ENCODE data around the gene DHRS2.

Gene DHRS2

DNA sequence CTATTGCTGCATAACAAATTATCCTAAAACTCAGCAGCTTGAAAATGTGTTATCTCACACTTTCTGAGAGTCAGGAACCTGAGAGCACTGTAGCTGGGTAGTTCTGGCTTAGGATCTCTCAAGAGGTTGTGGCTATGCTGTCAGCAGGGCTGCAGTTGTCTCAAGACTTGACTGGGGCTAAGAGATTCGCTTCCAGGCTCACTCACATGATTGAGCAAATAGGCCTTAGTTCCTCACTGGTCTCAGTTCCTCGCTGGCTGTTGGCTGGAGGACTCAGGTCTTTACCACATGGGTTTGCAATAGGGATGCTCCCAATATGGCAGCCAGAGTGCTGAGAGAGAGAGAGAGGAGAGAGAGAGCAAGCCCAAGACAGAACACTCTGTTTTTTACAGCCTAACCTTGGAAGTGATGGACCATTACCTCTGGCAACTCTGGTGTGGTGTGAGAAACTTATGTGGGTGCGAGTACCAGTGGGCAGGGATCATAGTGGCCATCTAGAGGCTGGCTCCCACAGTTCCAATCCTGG is 15.9 kb upstream of the DHRS2 start:
- H3F3A ChIP-seq (ENCODE audit: insufficient read depth, low read length): no peaks in the 10 kb centered on the region
- no peaks in the 10 kb centered on the region for H3K36me3 ChIP-seq (ENCODE audit: insufficient read depth, low read length)
- no peak overlapping the region for H2AFZ ChIP-seq (ENCODE audit: low read length)
- H3K4me2 ChIP-seq (ENCODE audit: low read length): no peak overlapping the region
- no peak overlapping the region for H3K9ac ChIP-seq (ENCODE audit: low read length)
- H3K4me1 ChIP-seq (ENCODE audit: insufficient read depth, low read length, severe bottlenecking): no peaks in the 10 kb centered on the region
- H3K27ac ChIP-seq (ENCODE audit: low read depth, low read length, poor library complexity, severe bottlenecking): no peak overlapping the region
- no peaks in the 10 kb centered on the region for H3K79me2 ChIP-seq (ENCODE audit: insufficient read depth, low read length)
- H3K4me3 ChIP-seq (ENCODE audit: low read depth, low read length, poor library complexity, severe bottlenecking): no peak overlapping the region
- H3K9me2 ChIP-seq (ENCODE audit: low read depth, low read length): no peaks in the 10 kb centered on the region
- TF ChIP-seq, protein P1, sequence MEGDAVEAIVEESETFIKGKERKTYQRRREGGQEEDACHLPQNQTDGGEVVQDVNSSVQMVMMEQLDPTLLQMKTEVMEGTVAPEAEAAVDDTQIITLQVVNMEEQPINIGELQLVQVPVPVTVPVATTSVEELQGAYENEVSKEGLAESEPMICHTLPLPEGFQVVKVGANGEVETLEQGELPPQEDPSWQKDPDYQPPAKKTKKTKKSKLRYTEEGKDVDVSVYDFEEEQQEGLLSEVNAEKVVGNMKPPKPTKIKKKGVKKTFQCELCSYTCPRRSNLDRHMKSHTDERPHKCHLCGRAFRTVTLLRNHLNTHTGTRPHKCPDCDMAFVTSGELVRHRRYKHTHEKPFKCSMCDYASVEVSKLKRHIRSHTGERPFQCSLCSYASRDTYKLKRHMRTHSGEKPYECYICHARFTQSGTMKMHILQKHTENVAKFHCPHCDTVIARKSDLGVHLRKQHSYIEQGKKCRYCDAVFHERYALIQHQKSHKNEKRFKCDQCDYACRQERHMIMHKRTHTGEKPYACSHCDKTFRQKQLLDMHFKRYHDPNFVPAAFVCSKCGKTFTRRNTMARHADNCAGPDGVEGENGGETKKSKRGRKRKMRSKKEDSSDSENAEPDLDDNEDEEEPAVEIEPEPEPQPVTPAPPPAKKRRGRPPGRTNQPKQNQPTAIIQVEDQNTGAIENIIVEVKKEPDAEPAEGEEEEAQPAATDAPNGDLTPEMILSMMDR (IDR thresholded peaks at IDR 0.05; ENCODE audit: low read length): no peak
- no peak for TF ChIP-seq EZH2 (IDR thresholded peaks at IDR 0.05; ENCODE audit: borderline replicate concordance, low read length)
- H3K9me3 ChIP-seq (ENCODE audit: low read length): peaks cover 9% of the 10 kb centered on the region
- H3K27me3 ChIP-seq (ENCODE audit: insufficient read depth, low read length): no peaks in the 10 kb centered on the region
- H4K20me1 ChIP-seq (ENCODE audit: insufficient read depth, low read length): no peaks in the 10 kb centered on the region

DNA sequence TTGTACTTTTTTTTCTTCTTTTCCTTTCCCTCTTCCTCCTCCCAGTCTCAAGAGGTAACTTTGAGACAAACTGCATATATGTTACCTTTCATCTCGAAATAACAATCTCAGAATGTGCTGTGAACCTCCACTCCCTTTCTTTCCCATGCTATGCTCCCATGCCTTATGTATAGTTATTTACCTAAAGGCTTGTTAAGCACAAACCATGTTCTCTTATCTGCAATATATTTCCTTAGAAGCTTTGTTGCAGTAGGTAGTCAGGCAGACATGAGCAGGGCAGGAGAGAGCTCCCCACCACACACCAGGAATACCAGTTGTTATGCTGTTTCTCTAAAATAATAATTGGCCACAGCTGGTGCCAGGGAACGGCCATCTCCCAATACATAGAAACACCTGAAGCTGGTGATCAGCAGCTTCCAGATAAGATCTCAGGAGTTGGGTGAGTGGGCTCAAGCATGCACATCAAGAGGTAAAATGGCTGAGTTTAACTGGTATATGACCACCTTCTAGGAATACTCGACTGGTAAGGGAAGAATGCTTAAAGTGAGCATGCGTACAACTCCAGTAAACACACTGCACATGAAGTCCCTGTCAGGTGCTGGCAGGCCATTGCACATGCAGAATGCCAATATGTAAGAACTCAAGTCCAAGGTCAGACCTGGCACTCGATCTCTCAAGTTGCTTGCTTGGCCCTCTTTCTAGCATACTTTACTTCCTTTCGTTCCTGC is 14.8 kb upstream of the DHRS2 start:
- no peak for TF ChIP-seq EZH2 (IDR thresholded peaks at IDR 0.05; ENCODE audit: borderline replicate concordance, low read length)
- TF ChIP-seq, protein P1 (IDR thresholded peaks at IDR 0.05; ENCODE audit: low read length): no peak
- Histone ChIP-seq H3K4me2 (ENCODE audit: low read length) (no peak overlapping the region), H3K9ac (ENCODE audit: low read length) (no peak overlapping the region), H3K9me3 (ENCODE audit: low read length) (peaks cover 13% of the 10 kb centered on the region), H3F3A (ENCODE audit: insufficient read depth, low read length) (no peaks in the 10 kb centered on the region), H3K9me2 (ENCODE audit: low read depth, low read length) (no peaks in the 10 kb centered on the region), H3K4me3 (ENCODE audit: low read depth, low read length, poor library complexity, severe bottlenecking) (no peak overlapping the region), H3K36me3 (ENCODE audit: insufficient read depth, low read length) (no peaks in the 10 kb centered on the region), H3K27ac (ENCODE audit: low read depth, low read length, poor library complexity, severe bottlenecking) (no peak overlapping the region), H4K20me1 (ENCODE audit: insufficient read depth, low read length) (no peaks in the 10 kb centered on the region), H3K4me1 (ENCODE audit: insufficient read depth, low read length, severe bottlenecking) (no peaks in the 10 kb centered on the region), H3K79me2 (ENCODE audit: insufficient read depth, low read length) (no peaks in the 10 kb centered on the region), H2AFZ (ENCODE audit: low read length) (no peak overlapping the region), H3K27me3 (ENCODE audit: insufficient read depth, low read length) (no peaks in the 10 kb centered on the region)

DNA sequence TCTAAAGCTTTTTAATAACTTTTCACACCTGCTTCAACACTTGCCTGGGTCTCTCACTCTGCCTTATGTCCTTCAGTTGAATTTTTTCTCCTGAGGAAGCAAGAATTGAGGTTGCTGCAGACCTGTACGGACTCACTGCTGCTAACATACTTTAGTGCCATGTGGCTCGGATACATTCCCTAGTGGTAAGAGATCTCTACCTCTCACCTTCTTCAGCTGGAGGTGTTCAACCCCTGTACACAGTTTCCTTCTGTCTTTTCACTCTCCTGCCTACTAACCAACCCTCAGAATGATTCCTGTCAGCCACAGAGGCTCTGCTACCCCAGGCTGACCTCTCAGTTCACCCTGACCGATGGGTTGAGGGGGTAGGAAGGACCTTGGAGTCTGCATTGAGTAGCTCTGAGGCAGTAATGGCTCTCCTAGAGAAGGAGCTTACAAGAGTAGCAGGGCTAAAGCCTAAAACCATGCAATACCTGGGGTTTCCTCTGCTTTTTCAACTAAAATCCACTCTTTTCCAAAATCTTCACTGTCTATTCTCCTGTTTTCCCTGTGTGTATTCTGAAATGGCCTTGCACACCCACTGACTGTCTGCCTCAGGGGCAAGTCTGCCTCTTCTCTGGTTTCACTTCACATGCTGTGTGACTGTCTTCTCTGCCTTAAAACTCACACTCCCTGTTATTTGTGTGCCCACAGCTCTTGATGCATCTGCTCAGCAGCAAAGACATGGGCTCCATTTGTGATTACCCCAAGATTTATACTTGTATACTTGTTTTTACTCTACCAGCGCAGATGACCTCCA is 14.0 kb upstream of the DHRS2 start:
- TF ChIP-seq, protein P1 (IDR thresholded peaks at IDR 0.05; ENCODE audit: low read length): no peak
- no peak for TF ChIP-seq EZH2 (IDR thresholded peaks at IDR 0.05; ENCODE audit: borderline replicate concordance, low read length)
- Histone ChIP-seq H4K20me1 (ENCODE audit: insufficient read depth, low read length) (no peaks in the 10 kb centered on the region), H3K4me1 (ENCODE audit: insufficient read depth, low read length, severe bottlenecking) (no peaks in the 10 kb centered on the region), H2AFZ (ENCODE audit: low read length) (no peak overlapping the region), H3K79me2 (ENCODE audit: insufficient read depth, low read length) (no peaks in the 10 kb centered on the region), H3K4me3 (ENCODE audit: low read depth, low read length, poor library complexity, severe bottlenecking) (no peak overlapping the region), H3K9me2 (ENCODE audit: low read depth, low read length) (no peaks in the 10 kb centered on the region), H3K9me3 (ENCODE audit: low read length) (peaks cover 13% of the 10 kb centered on the region), H3K27me3 (ENCODE audit: insufficient read depth, low read length) (no peaks in the 10 kb centered on the region), H3K9ac (ENCODE audit: low read length) (no peak overlapping the region), H3K4me2 (ENCODE audit: low read length) (no peak overlapping the region), H3K27ac (ENCODE audit: low read depth, low read length, poor library complexity, severe bottlenecking) (no peak overlapping the region), H3K36me3 (ENCODE audit: insufficient read depth, low read length) (no peaks in the 10 kb centered on the region), H3F3A (ENCODE audit: insufficient read depth, low read length) (no peaks in the 10 kb centered on the region)
